HepG2 (cell line): Measurements from ENCODE around the gene ARL6IP4. TPM values are rescaled to one million over a fixed set of nuclear protein-coding genes. Genes with fewer than 3 reads are reported as not detected.

Experiments
- ATAC-seq: fragments of 200-7000 bp; cut with Tn5 transposase; 3 replicates; pipeline ENCODE4 v1.9.1; 2020; ENCODE audit warnings: mild to moderate bottlenecking, moderate library complexity
- BruUV-seq: library from RNA; stranded (reverse); fragments of 400-500 nt; replicated peaks from 2 replicates; lab custom pipeline; 2021; lab: Mats Ljungman, UMichigan
- CTCF ChIA-PET: fragments of 300-600 bp; formaldehyde crosslinking; extraction: SDS; loops from one replicate; lab custom pipeline; 2021; ENCODE audit warnings: low total read pairs, inconsistent platforms, low intra/inter-chr PET ratio; lab: Yijun Ruan, JAX
- POLR2A ChIA-PET: fragments of 350-600 bp; sonication (Branson Sonifier 250); formaldehyde crosslinking; loops from one replicate; lab custom pipeline; 2020; ENCODE audit warnings: antibody characterized with exemption, inconsistent platforms; lab: Yijun Ruan, JAX
- DNase-seq: peaks from one replicate; pipeline ENCODE4 v3.0.0-alpha.2; 2015; ENCODE audit warnings: low spot score
- FAIRE-seq: peaks from 3 replicates; lab custom pipeline; 2011; peaks lifted over from hg19 to GRCh38; lab: Jason Lieb, UNC
- H2AFZ ChIP-seq: one replicate; pipeline ENCODE4 v1.6.1; 2011; ENCODE audit warnings: low read length, inconsistent platforms
- H3K27ac ChIP-seq: fragments of 300-600 bp; 3 replicates; pipeline ENCODE4 v1.8.0; 2011; ENCODE audit warnings: mixed run types, mild to moderate bottlenecking, mixed read lengths, low read length, inconsistent platforms; ENCODE audit not compliant: insufficient read depth; ENCODE audit errors: extremely low read length
- H3K27me3 ChIP-seq, 2 experiments: fragments of 200-600 bp in 1 of 2; 2 replicates in 1 of 2; 3 replicates in 1 of 2; pipeline versions ENCODE4 v1.6.0 to v1.8.0; 2011; ENCODE audit warnings: low read length in 2 of 2, mild to moderate bottlenecking in 2 of 2, moderate library complexity in 2 of 2, inconsistent platforms in 1 of 2; ENCODE audit not compliant: insufficient read depth in 2 of 2, control insufficient read depth in 1 of 2
- H3K36me3 ChIP-seq, 2 experiments: fragments of 200-600 bp in 1 of 2; replicated peaks in 1 of 2; 2 replicates in 1 of 2; 3 replicates in 1 of 2; pipeline versions ENCODE4 v1.5.1 to v1.8.0; 2011; ENCODE audit warnings: low read length in 2 of 2, inconsistent platforms in 1 of 2; ENCODE audit not compliant: insufficient read depth in 2 of 2, control insufficient read depth in 1 of 2
- H3K4me1 ChIP-seq: 2 replicates; pipeline ENCODE4 v1.5.1; 2012; ENCODE audit warnings: low read length, inconsistent platforms; ENCODE audit not compliant: insufficient read depth
- H3K4me2 ChIP-seq: 2 replicates; pipeline ENCODE4 v1.6.0; 2011; ENCODE audit warnings: low read depth, low read length, inconsistent platforms
- H3K4me3 ChIP-seq, 3 experiments: fragments of 200-600 bp in 1 of 3; sonication (generic), shearing (Covaris generic) in 1 of 3; replicated peaks in 1 of 3; 2 replicates each; pipeline ENCODE4 v1.5.1; 2011 to 2016; ENCODE audit warnings: low read length in 3 of 3, inconsistent platforms in 2 of 3, low read depth in 2 of 3, mild to moderate bottlenecking in 2 of 3, control low read depth in 1 of 3, mixed read lengths in 1 of 3; ENCODE audit not compliant: insufficient read depth in 1 of 3
- H3K79me2 ChIP-seq: one replicate; pipeline ENCODE4 v1.6.1; 2011; ENCODE audit warnings: low read length, inconsistent platforms; ENCODE audit not compliant: insufficient read depth
- H3K9ac ChIP-seq: 2 replicates; pipeline ENCODE4 v1.6.0; 2011; ENCODE audit warnings: mild to moderate bottlenecking, low read depth, low read length, inconsistent platforms; ENCODE audit not compliant: insufficient read depth
- H3K9me3 ChIP-seq: 2 replicates; pipeline ENCODE4 v1.5.1; 2012; ENCODE audit warnings: mild to moderate bottlenecking, low read length
- H4K20me1 ChIP-seq: 2 replicates; pipeline ENCODE4 v1.6.0; 2011; ENCODE audit warnings: inconsistent platforms, mild to moderate bottlenecking, low read length, moderate library complexity; ENCODE audit not compliant: insufficient read depth
- DNMT1 ChIP-seq: sonication (generic); formaldehyde crosslinking; IDR thresholded peaks from 2 replicates; pipeline ENCODE4 v1.5.1; 2020; ENCODE audit warnings: mild to moderate bottlenecking, missing genetic modification reagents
- DNMT3B ChIP-seq: conservative IDR thresholded peaks from 2 replicates; pipeline ENCODE4 v1.6.1; 2016; ENCODE audit warnings: missing biosample characterization, control low read depth
- ERF ChIP-seq: IDR thresholded peaks from 2 replicates; pipeline ENCODE4 v1.6.1; 2018; ENCODE audit warnings: missing biosample characterization, missing genetic modification reagents
- GRHL1 ChIP-seq: sonication (generic); formaldehyde crosslinking; conservative IDR thresholded peaks from 2 replicates; pipeline ENCODE4 v1.8.0; 2022; ENCODE audit warnings: missing genetic modification reagents
- JARID2 ChIP-seq: sonication (generic); formaldehyde crosslinking; IDR thresholded peaks from 2 replicates; pipeline ENCODE4 v1.8.1; 2023; ENCODE audit warnings: missing genetic modification reagents, inconsistent platforms; ENCODE audit not compliant: insufficient replicate concordance
- MIER2 ChIP-seq: IDR thresholded peaks from 2 replicates; pipeline ENCODE4 v1.6.1; 2016; ENCODE audit warnings: missing biosample characterization, missing genetic modification reagents
- MTA1 ChIP-seq: sonication (generic); formaldehyde crosslinking; IDR thresholded peaks from 2 replicates; pipeline ENCODE4 v1.4.0; 2020; ENCODE audit warnings: missing genetic modification reagents, mild to moderate bottlenecking, borderline replicate concordance
- MTERF4 ChIP-seq: sonication (generic); formaldehyde crosslinking; IDR thresholded peaks from 2 replicates; pipeline ENCODE4 v1.8.0; 2023; ENCODE audit warnings: mild to moderate bottlenecking, missing genetic modification reagents
- ONECUT2 ChIP-seq: sonication (generic); formaldehyde crosslinking; IDR thresholded peaks from 2 replicates; pipeline ENCODE4 v1.4.0; 2020; ENCODE audit warnings: missing genetic modification reagents
- RFX3 ChIP-seq: IDR thresholded peaks from 2 replicates; pipeline ENCODE4 v1.6.1; 2016; ENCODE audit warnings: missing biosample characterization, missing genetic modification reagents
- SRSF4 ChIP-seq: fragments of 200-400 bp; formaldehyde crosslinking; IDR thresholded peaks from one replicate; pipeline ENCODE4 v1.6.1; 2018; ENCODE audit warnings: mild to moderate bottlenecking, low read depth, low read length, moderate library complexity; ENCODE audit not compliant: poor library complexity, severe bottlenecking
- TFDP1 ChIP-seq: IDR thresholded peaks from 2 replicates; pipeline ENCODE4 v1.6.1; 2016; ENCODE audit warnings: missing compliant biosample characterization, missing genetic modification reagents, borderline replicate concordance
- THAP11 ChIP-seq: IDR thresholded peaks from 2 replicates; pipeline ENCODE4 v1.6.1; 2016; ENCODE audit warnings: missing biosample characterization, missing genetic modification reagents
- TOPORS ChIP-seq: sonication (generic); formaldehyde crosslinking; IDR thresholded peaks from 2 replicates; pipeline ENCODE4 v1.8.0; 2023; ENCODE audit warnings: mild to moderate bottlenecking, missing genetic modification reagents
- ZNF224 ChIP-seq: sonication (generic); formaldehyde crosslinking; IDR thresholded peaks from 2 replicates; pipeline ENCODE4 v1.5.0; 2020; ENCODE audit warnings: mild to moderate bottlenecking, missing genetic modification reagents
- ZNF234 ChIP-seq: sonication (generic); formaldehyde crosslinking; conservative IDR thresholded peaks from 2 replicates; pipeline ENCODE4 v1.5.1; 2020; ENCODE audit warnings: mild to moderate bottlenecking, missing genetic modification reagents
- ZNF264 ChIP-seq: sonication (generic); formaldehyde crosslinking; IDR thresholded peaks from 2 replicates; pipeline ENCODE4 v1.4.0; 2020; ENCODE audit warnings: missing genetic modification reagents
- ZNF550 ChIP-seq: sonication (generic); formaldehyde crosslinking; IDR thresholded peaks from 2 replicates; pipeline ENCODE4 v1.4.0; 2020; ENCODE audit warnings: mild to moderate bottlenecking, missing genetic modification reagents, borderline replicate concordance
- ZNF788 ChIP-seq: sonication (generic); formaldehyde crosslinking; IDR thresholded peaks from 2 replicates; pipeline ENCODE4 v1.5.0; 2020; ENCODE audit warnings: mild to moderate bottlenecking, missing genetic modification reagents, borderline replicate concordance
- ZNF878 ChIP-seq: sonication (generic); formaldehyde crosslinking; IDR thresholded peaks from 2 replicates; pipeline ENCODE4 v1.8.1; 2023; ENCODE audit warnings: mild to moderate bottlenecking, missing genetic modification reagents, moderate library complexity
- WGBS: methylation state at CpG from one replicate; pipeline ENCODE4 v1.1.6; 2017; ENCODE audit warnings: low lambda C conversion rate; 5-methylcytosine and 5-hydroxymethylcytosine counted together
- in situ Hi-C: cut with HindIII; loops from 2 replicates; pipeline ENCODE4 v1.10.0; 2017; ENCODE audit warnings: low pct_unique_long_range_greater_than_20kb; ENCODE audit not compliant: extremely low pct_ligation_motif_present
- intact Hi-C: fragments of 100-400 bp; cut with micrococcal nuclease; formaldehyde crosslinking; loops from one replicate; pipeline ENCODE4 v1.10.0; 2022; ENCODE audit not compliant: unreplicated experiment
- polyA plus RNA-seq, 8 experiments: library from polyadenylated mRNA; depleted of rRNA in 3 of 8; stranded (reverse) in 7 of 8; unstranded in 1 of 8; fragments of >200 nt; fragmentation: Illumina TruSeq in 4 of 8; extraction: Trizol in 4 of 8; gene quantifications; 2 replicates each; pipeline versions ENCODE4 v1.2.1 to v1.2.3, GENCODE V29; 2011 to 2016; ENCODE audit warnings: low read depth in 4 of 8, missing spikeins in 1 of 8, mixed read lengths in 1 of 8; ENCODE audit not compliant: insufficient read depth in 1 of 8
- total RNA-seq, 5 experiments: library from RNA; depleted of rRNA; stranded (reverse); fragments of >200 nt; fragmentation: Illumina TruSeq; extraction: Trizol; gene quantifications; 2 replicates each; pipeline ENCODE4 v1.2.3, GENCODE V29; 2016; ENCODE audit warnings: low read depth in 1 of 5

The ARL6IP4 gene
- total and polyA plus RNA-seq, 2 of the 13 experiments (the other 11 are each of a cell fraction or from before 2014, with no cell fraction given), result 155 to 220 TPM

GRCh38 chr12:123021688-123022604 is 41.5 kb downstream of the ARL6IP4 start:
- no peaks in the 10 kb centered on the region for H4K20me1 ChIP-seq
- POLR2A ChIA-PET, result no interaction called here
- TF ChIP-seq DNMT3B (CRISPR knock-in tag), result no peak
- TF ChIP-seq ERF (CRISPR knock-in tag), result no peak
- TF ChIP-seq MTERF4 (CRISPR knock-in tag), result no peak
- TF ChIP-seq MIER2 (CRISPR knock-in tag), result no peak
- TF ChIP-seq TFDP1 (CRISPR knock-in tag), result no peak
- no peak for TF ChIP-seq ZNF550 (CRISPR knock-in tag)
- TF ChIP-seq ONECUT2 (CRISPR knock-in tag), result no peak
- TF ChIP-seq ZNF264, result no peak
- no peak for TF ChIP-seq THAP11 (CRISPR knock-in tag)
- TF ChIP-seq TOPORS (CRISPR knock-in tag), result no peak
- TF ChIP-seq MTA1 (CRISPR knock-in tag), result no peak
- TF ChIP-seq RFX3 (CRISPR knock-in tag), result no peak
- no peak for TF ChIP-seq GRHL1 (CRISPR knock-in tag)
- no peak for TF ChIP-seq ZNF878 (CRISPR knock-in tag)
- TF ChIP-seq SRSF4, result no peak
- TF ChIP-seq DNMT1 (CRISPR knock-in tag), result no peak
- TF ChIP-seq ZNF224 (CRISPR knock-in tag), result no peak
- no peak for TF ChIP-seq ZNF234 (CRISPR knock-in tag)
- no peak for TF ChIP-seq JARID2 (CRISPR knock-in tag)
- no peak for TF ChIP-seq ZNF788
- TF ChIP-seq, all 625 proteins: peak for 0
- H3K79me2 ChIP-seq, result no peaks in the 10 kb centered on the region
- CTCF ChIA-PET, result no interaction called here
- H3K27ac ChIP-seq, result no peak overlapping the region
- no peaks in the 10 kb centered on the region for H3K27me3 ChIP-seq
- no peaks in the 10 kb centered on the region for H3K9me3 ChIP-seq
- H3K9ac ChIP-seq, result no peak overlapping the region
- no peak overlapping the region for H3K4me2 ChIP-seq
- ATAC-seq, result no peak
- peaks cover 17% of the 10 kb centered on the region for H3K4me1 ChIP-seq
- WGBS, result 97% methylated on average over 14 of the region's 18 CpGs
- no peak overlapping the region for H2AFZ ChIP-seq
- intact Hi-C loops (loop anchor here (2.0 kb wide), 1 partner anchor 37 kb away; no protein-coding TSS in a partner anchor), in situ Hi-C loops (no loop called here)
- FAIRE-seq, result no peak
- no TSS peak for BruUV-seq
- no peak overlapping the region for H3K4me3 ChIP-seq
- peaks cover 2 to 6% of the 10 kb centered on the region in 2 experiments; a peak in 2 of 5 replicates for H3K36me3 ChIP-seq
- no peak for DNase-seq
